ENCODE measurements around the gene ASZ1. TPM values are rescaled to one million over a fixed set of nuclear protein-coding genes. Genes with fewer than 3 reads are reported as not detected.

The ASZ1 gene
- total RNA-seq, 1 experiment from 2014 or later: not detected

Other genes with a start within 250 kb of the ASZ1 start
- gene WNT2, start 104.4 kb downstream of the ASZ1 start, total RNA-seq (2014; rRNA removed; shearing (Covaris generic)): not detected in 2 replicates
- gene CFTR, start 52.5 kb upstream of the ASZ1 start, total RNA-seq (2014; rRNA removed; shearing (Covaris generic)): 0.04 and 0.17 TPM in 2 replicates

Data from H7 (cell line).